AG20443 (cell line): ENCODE measurements around the gene UQCC2.

Experiments used
- DNase-seq: peaks from one replicate; pipeline ENCODE4 v3.0.0; 2012; ENCODE audit warnings: low spot score, mixed read lengths

Gene UQCC2

GRCh38 chr6:33654831-33655554 lies 56.5 kb downstream of the UQCC2 start:
- peak; percentile 76 for DNase-seq

GRCh38 chr6:33652002-33652401 lies 59.5 kb downstream of the UQCC2 start:
- no peak for DNase-seq

GRCh38 chr6:33651403-33651802 lies 60.1 kb downstream of the UQCC2 start:
- no peak for DNase-seq
